GM06990 (cell line): ENCODE results near the gene CNTNAP5.

Experiments
- DNase-seq: peaks from one replicate; pipeline ENCODE4 v3.0.0-alpha.2; 2011; ENCODE audit not compliant: insufficient read length; ENCODE audit errors: extremely low read depth
- H3K27me3 ChIP-seq: replicated peaks from 2 replicates; pipeline ENCODE4 v1.6.0; 2011; ENCODE audit warnings: low read length; ENCODE audit not compliant: control insufficient read depth, insufficient read depth
- H3K36me3 ChIP-seq: 2 replicates; pipeline ENCODE4 v1.5.1; 2011; ENCODE audit warnings: low read length; ENCODE audit not compliant: control insufficient read depth, insufficient read depth
- H3K4me3 ChIP-seq: replicated peaks from 2 replicates; pipeline ENCODE4 v1.5.1; 2011; ENCODE audit warnings: low read depth, mild to moderate bottlenecking, control low read depth, low read length
- CTCF ChIP-seq: IDR thresholded peaks from 2 replicates; pipeline ENCODE4 v1.5.1; 2011; ENCODE audit warnings: low read length, control low read depth, mild to moderate bottlenecking, inconsistent platforms; ENCODE audit not compliant: insufficient read depth, poor library complexity, severe bottlenecking

CNTNAP5 gene

DNA sequence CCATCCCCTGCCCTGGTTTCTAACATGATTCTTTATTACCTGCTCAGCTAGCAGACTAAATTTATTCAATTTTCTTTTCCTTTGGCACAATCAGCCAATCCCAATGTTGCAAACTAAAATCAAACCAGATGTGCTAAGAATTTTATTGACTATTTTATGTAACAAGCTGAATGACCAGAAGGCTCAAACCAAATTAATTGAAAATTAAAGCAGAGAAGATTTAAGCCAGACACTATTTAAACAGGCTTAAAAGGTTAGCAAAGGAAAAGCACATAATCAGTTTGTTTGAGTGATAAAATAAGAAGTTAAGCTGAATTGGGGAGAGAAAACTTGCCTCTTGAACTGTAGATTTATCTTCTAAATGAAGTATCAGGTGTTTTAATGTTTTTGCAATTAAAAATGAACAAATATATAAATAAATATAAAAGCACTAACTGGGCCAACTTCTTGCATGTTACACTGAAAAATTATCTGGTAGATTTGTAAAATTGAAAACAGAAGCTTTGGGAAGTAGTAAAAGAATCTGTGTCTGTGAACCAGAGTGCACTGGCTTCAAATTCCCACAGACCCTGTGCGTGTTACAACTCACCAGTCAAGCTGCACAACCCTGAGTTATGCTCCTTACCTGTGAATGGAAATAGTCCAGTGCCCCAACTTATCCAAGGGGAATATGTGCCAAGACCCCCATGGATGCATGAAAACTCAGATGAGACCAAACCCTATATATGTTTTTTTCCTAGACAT is 283.4 kb downstream of the CNTNAP5 start:
- DNase-seq = no peak
- H3K4me3 ChIP-seq = no peak overlapping the region
- no peak for TF ChIP-seq CTCF

DNA sequence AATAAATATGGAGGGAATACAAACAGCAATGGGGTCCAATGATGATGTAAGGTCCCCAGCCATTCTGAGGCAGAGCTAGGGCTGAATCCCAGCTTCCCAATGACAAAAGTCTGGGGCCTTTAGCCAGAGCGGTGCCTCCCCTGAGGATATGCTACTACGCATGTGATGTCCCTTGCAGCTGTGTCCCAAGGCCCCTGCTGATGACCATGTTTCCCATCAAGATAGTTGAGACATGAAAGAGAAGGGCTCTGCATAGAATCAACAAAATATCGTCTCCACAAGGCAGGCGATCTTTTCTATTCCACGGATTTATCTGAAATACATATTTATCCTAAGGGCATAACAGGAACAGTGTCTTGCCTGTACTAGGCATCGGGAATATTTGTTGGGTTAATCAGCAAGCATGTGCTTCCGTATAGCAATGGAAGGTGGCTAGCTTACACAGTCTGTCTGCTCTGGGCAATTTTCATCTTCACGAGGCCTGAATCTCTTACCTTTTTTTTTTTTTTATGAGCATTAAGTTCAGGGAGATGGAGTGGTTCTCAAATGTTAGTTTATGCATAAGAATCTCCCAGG is 284.6 kb downstream of the CNTNAP5 start:
- no peak overlapping the region for H3K4me3 ChIP-seq
- no peaks in the 10 kb centered on the region for H3K27me3 ChIP-seq
- no peaks in the 10 kb centered on the region for H3K36me3 ChIP-seq
- no peak for DNase-seq
- TF ChIP-seq CTCF = no peak

More for the DNA sequence above, 283.4 kb downstream of the CNTNAP5 start:
- H3K36me3 ChIP-seq = no peaks in the 10 kb centered on the region
- H3K27me3 ChIP-seq = no peaks in the 10 kb centered on the region

DNA sequence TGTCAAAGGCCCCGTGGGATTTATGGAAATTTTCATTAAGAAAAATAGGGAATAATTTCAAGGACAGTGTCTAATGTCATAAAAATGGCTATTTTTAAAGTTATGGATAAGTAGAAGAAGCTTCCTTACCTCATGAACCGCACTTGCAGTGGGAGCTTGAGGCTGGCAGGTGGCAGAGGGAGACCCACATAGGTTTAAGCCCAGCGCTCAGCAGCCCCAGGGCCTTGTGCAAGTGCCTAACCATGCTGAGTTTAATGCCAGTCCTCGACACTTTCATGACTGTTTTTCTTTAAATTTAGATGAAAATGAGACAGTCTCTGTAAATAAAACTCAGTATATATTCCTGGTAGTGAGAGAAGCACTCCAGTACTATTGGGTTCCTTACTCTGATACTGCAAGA is 285.6 kb downstream of the CNTNAP5 start:
- TF ChIP-seq CTCF = no peak
- H3K36me3 ChIP-seq = no peaks in the 10 kb centered on the region
- DNase-seq = no peak
- H3K27me3 ChIP-seq = no peaks in the 10 kb centered on the region
- no peak overlapping the region for H3K4me3 ChIP-seq

DNA sequence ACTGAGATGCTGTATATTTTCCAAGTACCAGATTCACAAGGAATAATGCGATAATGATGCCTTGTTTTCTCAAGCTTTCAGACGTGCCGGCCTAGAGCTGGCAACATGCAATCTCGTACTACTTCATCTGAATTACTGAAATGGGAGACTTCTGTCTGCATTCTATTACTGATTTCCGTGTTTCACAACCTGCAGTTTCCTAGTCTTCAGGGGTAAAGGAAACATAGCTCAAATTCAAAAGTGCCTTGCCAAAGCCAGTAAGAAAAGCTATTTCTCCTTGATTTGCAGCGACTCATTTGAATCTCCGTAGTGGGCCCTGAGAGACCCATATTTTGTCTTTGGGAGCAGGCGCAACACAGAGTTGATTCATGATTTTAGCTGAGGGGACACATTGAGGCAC is 289.0 kb downstream of the CNTNAP5 start:
- Histone ChIP-seq H3K36me3 (no peaks in the 10 kb centered on the region), H3K4me3 (no peak overlapping the region), H3K27me3 (no peaks in the 10 kb centered on the region)
- no peak for DNase-seq
- no peak for TF ChIP-seq CTCF

GRCh38 chr2:124315221-124315880 is 290.3 kb downstream of the CNTNAP5 start:
- Histone ChIP-seq H3K36me3 (no peaks in the 10 kb centered on the region), H3K4me3 (no peak overlapping the region), H3K27me3 (no peaks in the 10 kb centered on the region)
- no peak for DNase-seq
- TF ChIP-seq CTCF = no peak
